ENCODE results near the gene TMEM259.

Gene TMEM259

DNA sequence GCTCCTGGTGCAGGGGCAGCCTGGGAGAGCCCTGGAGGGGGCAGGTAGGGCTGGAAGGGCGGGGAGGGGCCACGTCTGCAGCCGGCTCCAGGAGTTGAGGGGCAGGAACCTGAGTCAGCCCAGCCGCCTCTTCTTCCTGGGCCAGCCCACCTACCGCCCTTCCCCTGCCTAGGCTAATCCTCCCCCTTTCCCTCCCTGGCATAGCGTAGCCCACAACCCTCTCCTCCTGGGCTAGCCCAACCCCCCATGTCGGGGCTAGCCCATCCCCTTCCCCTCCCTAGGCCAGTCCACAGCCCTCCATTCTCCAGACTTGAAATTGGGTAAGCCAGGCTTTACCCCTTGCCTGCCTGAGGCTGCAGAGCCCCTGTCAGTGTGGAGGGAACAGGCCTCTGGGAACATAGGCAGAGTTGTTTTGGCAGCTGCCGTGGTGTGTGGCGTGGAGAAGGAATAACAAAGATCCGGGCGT is 57.4 kb downstream of the TMEM259 start:
- DNase-seq (ENCODE audit: low read depth in 2 of 2) = no peak

DNA sequence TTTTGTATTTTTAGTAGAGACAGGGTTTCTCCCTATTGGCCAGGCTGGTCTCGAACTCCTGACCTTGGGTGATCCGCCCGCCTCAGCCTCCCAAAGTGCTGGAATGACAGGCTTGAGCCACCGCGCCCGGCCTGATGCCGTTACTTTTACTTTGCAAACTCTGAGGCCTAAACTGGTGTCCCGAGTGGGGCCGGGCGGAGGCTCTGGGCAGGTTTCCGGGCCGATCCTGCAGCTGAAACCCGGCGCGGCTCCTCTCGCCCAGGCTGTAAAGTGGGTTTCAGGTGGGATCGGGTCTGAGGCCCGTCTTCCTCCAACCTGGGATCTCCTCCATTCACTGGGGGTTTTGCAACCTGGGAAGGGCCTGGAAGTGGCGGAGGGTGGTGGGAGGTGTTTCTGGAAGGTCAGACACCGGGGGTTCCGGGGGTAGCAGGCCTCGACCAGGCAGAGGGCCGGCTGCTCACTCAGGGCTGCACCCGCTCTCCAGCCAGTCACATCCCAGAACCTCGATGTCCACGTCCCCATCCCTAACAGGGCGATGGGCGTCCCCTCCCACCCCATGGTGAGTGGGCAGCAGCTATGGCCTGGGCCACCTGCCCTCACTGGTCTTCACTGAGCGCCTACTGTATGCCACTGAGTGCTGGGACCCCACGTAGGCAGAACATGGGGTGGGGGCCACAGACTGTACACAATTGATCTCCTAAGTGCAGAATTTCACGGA is 58.1 kb downstream of the TMEM259 start:
- DNase-seq (ENCODE audit: low read depth in 2 of 2) = no peak

DNA sequence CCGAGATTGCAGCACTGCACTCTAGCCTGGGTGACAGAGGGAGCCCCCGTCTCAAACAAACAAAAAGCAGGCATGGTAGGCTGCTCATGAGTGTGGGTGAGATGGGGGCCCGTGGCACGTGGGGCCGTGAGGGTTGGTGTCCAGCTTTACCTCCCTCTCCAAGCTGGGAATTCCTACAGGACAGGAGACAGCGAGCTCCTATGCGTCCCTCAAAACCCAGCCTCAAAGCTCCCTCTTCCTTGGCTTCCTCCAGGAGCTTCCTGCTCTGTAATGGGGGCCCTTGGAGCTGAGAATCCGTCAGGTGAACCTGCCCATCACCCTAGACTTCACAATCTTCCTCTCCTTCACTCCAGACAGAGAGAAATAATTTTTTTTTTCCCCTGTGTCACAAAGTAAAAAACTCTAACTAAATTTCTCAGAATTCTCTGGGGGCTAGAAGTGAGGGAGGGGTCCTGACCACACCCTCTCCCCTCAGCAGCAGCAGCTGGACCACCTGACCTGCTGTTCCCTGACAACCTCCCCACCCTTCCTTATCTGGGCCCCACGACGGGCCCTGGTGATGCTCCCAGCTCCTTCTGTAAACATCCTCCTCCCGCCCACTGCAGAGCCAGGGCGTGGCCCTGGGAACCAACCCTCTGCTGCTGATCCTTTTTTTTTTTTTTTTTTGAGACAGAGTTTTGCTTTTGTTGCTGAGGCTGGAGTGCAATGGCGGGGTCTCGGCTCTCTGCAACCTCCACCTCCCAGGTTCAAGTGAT is 58.9 kb downstream of the TMEM259 start:
- no peak for DNase-seq (ENCODE audit: low read depth in 2 of 2)

DNA sequence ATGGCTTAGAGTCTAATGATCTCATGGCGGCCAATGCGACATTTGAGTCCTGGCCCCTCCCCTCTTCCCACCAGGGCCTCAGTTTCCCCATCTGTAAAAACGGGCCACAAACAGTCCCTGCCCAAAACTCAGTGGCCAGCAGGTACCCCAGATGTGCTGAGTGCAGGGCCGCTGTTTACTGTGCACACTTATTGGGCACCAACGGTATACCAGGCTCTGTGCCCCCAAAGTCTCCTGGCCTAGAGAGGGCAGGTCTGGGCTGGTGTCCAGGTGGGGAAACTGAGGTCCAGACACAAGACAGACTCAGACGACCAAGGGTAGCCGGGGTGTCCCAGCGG is 60.4 kb downstream of the TMEM259 start:
- DNase-seq (ENCODE audit: low read depth in 2 of 2) = no peak

DNA sequence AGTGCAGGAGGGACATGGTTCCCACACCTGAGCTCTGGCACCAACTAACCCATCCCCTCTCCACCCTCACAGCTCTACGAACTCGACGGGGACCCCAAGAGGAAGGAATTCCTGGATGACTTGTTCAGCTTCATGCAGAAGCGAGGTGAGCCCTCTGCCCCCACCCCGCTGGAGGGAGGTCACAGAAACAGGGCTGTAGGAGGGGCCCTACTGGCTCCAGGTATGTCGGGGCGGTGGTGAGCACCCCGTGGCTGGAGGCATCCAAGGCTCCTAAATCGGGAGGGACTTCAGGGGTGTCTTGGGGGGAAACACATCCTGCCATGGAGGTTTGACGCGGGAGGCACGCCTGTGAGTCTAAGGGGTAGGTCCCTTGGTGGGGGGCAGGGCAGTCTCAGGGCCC is 60.9 kb downstream of the TMEM259 start:
- no peak for DNase-seq (ENCODE audit: low read depth in 2 of 2)

Measured in stimulated activated CD4-positive, alpha-beta T cell treated with anti-CD3 and anti-CD28 coated beads, Interleukin-4, amount 100 ng/mL, for 48 hours (primary cell).